Smooth muscle cell of the brain vasculature (primary cell): ENCODE measurements around the gene ZNF79.

Experiments
- DNase-seq: peaks from one replicate; pipeline ENCODE4 v3.0.0-alpha.2; 2012; ENCODE audit warnings: low read depth, low spot score

Gene ZNF79

GRCh38 chr9:127426756-127427155, 2.6 kb downstream of the ZNF79 start:
- no peak for DNase-seq

- DNase-seq: no peak
Observed at GRCh38 chr9:127428348-127428747, 4.2 kb downstream of the ZNF79 start.

DNA sequence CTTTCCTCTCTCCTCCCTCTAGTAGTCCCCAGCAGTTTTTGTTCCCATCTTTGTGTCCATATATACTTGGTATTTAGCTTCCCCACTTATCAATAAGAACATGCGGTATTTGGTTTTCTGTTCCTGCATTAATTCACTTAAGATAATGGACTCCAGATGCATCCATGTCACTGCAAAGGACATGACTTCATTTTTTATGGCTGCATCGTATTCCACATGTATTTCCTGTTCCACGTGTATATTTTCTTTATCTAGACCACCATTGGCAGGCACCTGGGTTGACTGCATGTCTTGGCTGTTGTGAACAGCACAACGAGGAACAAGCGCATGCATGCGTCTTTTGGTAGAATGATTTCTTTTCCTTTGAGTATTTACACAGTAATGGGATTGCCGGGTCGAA, 6.2 kb downstream of the ZNF79 start:
- no peak for DNase-seq

DNA sequence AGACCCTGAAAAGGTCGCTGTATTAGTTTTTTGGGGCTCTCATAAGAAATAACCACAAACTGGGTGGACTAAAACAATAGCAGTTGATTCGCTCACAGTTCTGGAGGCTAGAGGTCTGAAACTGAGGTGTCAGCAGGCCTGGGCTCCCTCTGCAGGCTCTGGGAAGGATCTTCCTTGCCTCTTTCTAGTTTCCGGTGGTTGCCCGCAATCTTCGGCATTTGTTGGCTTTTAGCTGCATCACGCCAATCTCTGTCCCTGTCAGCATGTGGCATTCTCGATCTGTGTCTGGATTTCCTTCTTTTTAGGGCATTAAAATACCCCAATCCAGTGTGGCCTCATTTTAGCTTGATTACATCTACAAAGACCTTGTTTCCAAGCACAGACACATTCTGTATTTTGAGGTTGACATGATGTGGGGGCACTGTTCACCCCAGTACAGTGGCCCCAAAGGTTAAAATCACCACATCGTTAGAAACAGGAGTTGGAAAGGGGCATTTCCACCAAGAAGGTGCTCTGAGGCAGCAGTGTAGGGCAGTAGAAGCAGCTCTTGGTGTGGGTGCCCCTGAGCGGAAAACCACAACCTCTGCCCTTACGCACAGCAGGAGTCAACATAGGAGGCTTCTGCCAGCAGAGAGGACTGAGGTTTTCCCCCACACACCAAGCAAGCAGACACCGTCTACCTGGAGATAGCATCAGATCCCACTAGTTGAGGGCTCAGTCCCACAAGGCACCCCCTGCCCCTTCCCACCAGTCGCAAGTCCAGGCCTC, 13.5 kb downstream of the ZNF79 start:
- DNase-seq: no peak

- no peak for DNase-seq
Observed at GRCh38 chr9:127438394-127438793, 14.2 kb downstream of the ZNF79 start.

- DNase-seq: no peak
Observed at GRCh38 chr9:127444283-127444920, 20.2 kb downstream of the ZNF79 start.

DNA sequence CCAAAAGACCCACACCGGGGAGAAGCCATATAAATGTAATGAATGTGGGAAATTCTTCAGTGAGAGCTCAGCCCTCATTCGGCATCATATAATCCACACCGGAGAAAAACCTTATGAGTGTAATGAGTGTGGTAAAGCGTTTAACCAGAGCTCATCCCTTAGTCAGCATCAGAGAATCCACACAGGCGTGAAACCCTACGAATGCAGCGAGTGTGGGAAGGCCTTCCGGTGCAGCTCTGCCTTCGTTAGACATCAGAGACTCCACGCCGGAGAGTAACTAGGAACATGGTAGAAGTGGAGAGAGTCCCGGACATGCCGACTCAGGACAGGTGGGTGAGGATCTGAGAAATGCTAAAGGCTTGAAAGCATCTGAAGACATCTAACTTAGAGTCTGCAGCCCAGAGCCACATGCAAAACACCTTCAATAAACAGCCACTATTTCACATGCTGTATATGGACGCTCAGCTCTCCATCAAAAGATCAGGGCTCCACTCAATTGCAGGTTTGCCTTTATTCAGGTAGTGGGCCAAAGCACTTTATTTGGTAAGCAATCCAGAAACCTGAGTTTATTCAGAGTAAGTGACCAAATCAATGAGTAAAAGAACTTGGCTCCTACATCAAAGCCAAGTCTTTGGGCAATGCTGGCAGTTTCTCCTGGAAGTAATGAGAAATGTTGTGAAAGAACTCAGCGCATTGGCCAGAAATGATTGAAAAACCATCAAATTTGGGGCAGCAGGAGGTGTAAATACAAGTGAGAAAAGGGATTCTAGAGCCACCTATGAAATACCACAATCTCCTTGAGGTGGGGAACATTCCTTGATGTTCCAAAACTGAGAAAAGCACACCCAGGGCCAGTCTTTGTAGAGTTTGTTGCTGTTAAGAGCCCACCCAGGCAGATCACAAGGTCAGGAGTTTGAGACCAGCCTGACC, 21.0 kb downstream of the ZNF79 start:
- no peak for DNase-seq

DNA sequence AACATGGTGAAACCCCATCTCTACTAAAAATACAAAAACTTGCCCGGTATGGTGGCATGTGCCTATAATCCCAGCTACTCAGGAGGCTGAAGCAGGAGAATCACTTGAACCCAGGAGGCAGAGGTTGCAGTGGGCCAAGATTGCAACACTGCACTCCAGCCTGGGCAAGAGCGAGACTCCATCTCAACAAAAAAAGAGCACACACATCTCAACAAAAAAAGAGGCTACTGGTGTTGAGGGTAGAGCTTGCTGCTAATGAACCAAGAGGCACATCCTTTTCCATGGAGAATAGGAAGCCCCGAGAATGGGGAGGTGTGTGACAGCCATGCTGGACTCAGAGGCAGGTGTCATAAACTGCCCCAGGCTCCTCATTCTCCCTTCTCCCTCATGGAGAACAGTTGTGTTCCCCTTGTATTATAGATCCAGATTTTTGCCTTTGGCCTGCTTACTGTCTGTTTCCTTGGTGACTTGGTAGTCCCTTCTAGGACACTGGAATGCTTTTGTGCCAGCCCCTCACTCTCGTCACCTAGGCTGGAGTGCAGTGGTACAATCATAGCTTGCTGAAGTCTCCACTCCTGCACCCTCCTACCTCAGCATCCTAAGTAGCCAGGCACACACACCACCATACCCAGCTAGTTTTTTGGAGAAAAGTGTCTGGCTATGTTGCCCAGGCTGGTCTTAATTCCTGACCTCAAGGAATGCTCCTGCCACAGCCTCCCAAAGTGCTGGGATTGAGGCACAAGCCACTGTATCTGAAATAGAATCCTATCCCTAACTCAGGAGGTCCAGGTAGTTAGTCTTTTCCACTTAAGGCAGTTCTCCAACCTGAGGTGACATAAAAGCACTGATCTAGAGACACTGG, 21.9 kb downstream of the ZNF79 start:
- DNase-seq: no peak

DNA sequence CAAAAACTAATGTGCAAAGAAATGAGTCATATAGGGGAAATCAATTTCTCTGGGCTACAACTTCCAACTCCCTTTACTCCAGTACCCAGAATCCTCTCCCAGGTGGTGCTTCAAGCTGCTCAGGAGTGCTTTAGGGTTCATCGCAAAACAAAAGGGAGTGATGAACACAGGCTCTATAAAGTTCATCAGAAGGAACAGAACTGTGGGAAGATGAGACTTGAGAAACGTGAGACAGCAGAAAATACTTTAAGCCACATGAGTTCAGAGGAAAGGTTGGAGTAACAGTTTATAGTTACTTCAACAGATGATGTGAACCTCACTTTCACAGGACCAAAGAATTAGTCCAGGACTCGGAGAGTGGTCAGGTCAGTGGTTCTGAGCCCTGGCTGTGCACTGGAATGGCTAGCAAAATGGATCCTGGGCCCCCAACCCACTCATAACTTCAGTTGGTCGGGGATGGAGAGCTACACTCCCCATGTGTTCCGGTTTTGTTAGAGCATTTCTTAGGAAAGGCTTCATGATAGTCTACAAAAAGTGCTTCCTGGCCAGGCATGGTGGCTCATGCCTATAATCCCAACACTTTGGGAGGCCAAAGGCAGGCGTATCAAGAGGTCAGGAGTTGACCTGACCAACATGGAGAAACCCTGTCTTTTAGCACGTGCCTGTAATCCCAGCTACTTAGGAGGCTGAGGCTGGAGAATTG, 22.7 kb downstream of the ZNF79 start:
- DNase-seq: no peak

DNA sequence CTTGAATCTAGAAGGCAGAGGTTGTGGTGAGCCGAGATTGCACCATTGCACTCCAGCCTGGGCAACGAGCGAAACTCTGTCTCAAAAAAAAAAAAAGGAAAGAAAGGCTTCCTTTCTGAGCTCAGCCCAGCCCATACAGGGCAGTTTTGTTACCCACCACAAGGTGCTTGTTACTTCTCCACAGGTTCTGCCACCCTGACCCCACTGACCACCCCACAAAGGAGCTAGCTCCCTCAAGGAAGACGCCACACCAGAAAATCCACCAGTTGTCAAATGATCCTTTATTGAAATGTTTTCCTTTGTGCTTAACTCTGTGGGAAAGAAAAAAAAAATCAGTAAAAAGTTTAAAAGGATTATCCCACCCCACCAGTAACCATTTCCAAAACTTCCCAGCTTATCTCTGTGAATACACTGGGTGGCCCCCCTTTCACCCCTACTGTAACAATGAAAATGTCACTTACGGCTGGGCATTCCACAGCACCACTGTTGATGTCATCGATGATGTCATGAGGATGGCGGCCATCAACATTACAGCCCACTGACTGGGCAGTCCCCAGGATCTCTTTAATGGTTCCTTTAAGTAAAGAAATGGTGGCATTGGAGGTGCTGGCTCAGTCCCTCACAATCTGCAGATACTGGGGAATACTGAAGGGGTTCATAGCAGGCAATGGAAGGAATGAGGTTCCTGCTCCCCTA, 23.4 kb downstream of the ZNF79 start:
- DNase-seq: no peak

DNA sequence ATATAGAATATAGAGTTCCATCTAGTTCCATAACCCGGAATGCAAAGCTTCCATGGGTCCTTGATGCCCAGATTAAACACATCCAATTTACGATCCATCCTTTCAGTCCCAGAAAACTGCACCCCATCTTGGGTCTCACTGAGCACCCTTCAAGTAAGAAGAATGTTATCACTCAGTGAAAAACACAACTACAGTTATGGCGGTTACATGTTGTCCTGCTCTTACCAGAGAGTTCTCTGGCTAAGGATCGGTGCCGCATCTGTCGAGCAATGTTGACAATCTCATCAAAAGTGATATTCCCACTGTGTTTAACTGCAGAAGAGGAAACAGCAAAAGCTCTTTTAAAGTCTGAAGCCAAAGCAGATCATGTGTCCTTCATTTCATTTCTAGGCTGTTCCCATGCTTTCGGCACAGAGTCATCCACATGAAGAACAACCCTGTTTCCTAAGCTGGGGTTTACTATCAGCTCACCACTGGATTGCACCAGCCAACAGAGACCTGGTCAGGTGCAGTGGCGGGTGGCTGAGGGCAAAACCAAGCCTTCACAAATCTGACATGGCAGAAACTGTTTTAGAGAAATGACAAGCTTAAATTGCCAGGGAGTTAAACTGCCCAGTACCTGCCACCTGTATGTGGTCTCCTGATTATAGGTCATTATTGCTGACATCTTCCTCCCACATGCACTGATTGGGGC, 24.1 kb downstream of the ZNF79 start:
- DNase-seq: no peak

DNA sequence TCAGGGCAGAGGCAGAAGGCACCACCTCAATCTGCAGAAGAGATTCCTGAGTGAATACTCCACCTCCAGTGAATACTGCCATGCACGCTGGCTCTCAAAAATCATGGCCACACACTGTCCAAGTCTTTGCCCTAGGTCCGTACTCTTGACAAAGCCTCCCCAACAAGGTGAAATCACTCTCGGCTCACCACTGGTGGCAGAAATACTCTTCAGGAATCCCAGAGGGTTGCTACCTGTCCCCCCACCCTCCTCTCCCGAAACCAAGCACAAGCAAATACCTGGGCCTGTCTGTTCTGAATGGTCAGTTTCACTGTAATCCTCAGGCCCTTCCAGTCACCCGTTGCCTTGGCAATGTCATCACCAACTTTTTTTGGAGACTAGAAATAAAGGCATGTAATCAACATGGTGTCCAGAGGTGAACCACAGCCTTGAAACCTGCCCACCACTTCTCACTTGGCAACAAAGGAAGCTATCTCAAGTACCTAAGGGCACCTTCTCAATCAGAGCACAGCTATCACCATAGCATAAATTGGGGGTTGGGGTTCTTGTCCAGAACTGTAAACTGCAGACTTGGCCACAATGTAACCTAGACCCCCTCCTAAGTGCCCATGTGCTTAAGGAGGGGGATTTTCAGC, 25.3 kb downstream of the ZNF79 start:
- DNase-seq: no peak

GRCh38 chr9:127450243-127450760, 26.1 kb downstream of the ZNF79 start:
- DNase-seq: no peak

GRCh38 chr9:127450830-127451607, 26.8 kb downstream of the ZNF79 start, which contains the start of the genes LRSAM1 and RPL12:
Gene LRSAM1 (plus strand): TSS chr9:127451510. CDS start chr9:127454528, 3,018 bp downstream.
Gene RPL12 (minus strand): TSS chr9:127451406. CDS start chr9:127451317, 89 bp downstream.
- DNase-seq: peak; percentile 91

DNA sequence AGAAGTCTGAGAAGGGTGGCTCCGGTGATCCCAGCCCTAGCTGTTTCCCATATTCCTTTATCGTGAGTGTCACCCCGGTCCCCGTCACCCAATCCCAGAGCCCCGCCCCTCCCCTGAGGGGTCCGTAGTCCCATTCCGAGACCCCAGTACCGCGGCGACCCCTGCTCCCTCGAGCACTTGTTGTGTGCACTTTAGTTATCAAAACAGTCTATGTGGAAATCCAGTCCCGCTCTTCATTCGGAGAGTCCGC, 27.4 kb downstream of the ZNF79 start:
- no peak for DNase-seq

DNA sequence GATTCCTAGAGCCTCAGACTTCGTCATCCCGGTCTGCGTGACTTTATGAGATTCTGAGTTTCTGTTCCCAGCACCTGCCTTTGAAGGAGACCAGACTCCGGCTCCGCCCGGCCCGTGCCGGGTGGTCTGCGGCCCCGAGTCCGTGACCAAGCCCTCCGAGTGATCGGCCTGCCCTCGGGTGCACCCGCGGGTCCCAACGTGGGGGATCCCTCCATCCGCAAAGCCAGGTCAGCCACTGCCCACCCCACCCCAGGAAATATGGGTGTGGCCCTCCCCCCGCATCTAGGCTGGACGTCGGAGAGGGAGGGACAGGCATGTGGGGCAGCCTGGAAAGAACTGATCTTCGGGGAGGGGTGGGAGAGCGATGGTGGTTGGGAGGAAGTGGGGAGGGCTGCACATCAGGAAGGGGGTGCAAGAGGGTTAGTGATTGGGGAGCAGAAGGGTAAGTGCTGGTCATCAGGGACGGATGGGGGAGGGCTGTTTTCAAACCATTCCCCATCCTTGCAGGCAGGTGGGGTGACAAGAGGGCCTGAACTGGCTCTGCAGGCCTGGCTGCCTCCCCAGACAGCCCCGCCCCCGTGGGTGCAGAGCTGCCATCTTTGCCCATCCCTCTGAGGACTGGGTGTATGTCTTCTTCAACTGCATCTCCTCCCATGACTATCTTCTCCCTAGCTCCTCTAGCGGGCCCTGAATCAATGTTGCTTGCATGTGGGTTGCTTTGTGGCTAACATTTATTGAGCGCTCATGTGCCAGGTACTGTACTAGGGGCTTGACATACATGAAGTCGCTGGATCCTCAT, 27.9 kb downstream of the ZNF79 start:
- no peak for DNase-seq

DNA sequence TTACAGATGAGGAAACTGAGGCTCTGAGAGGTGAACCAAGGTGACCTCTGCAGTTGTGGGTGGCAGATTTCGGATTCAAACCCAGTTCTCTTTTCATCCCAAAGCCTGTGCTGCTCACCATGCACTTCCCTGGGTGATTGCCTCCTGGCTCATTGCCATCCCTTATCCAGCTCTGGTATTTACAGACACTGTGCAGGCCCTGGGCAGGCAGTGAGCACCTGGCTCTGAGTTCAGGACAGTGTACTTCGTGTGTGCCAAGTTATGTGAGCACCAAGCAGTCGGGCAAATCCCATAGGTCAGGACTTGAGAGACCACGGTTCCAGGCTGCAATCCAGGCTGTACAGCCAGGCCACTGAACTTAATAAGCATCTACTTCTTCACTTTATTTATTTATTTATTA, 28.5 kb downstream of the ZNF79 start:
- DNase-seq: no peak
